Sigmoid colon (tissue), 7 donors: ENCODE results near the gene XYLT1. TPM values are rescaled to one million over a fixed set of nuclear protein-coding genes. Genes with fewer than 3 reads are reported as not detected.
A peak's percentile ranks its signal among the peaks of the same experiment; 100 is the strongest.

Experiments used
- DNase-seq: peaks from one replicate; pipeline ENCODE4 v3.0.0-alpha.2; 2019
- H3K27ac ChIP-seq, 4 donors: fragments of 200-600 bp; sonication (generic); one replicate each; pipeline ENCODE4 v1.5.1; 2016 to 2019; ENCODE audit warnings: mild to moderate bottlenecking in 1 of 4
- H3K27me3 ChIP-seq, 3 donors: fragments of 200-600 bp; sonication (generic); one replicate each; pipeline ENCODE4 v1.5.1; 2019; ENCODE audit warnings: mild to moderate bottlenecking in 1 of 3
- H3K36me3 ChIP-seq, 4 donors: fragments of 200-600 bp; sonication (generic); one replicate each; pipeline ENCODE4 v1.5.1; 2016 to 2019
- H3K4me1 ChIP-seq, 4 donors: fragments of 200-600 bp; sonication (generic); one replicate each; pipeline ENCODE4 v1.5.1; 2017 to 2019
- H3K4me3 ChIP-seq, 4 donors: fragments of 200-600 bp; sonication (generic); one replicate each; pipeline ENCODE4 v1.5.1; 2017 to 2019; ENCODE audit warnings: mild to moderate bottlenecking in 2 of 4, moderate library complexity in 1 of 4
- H3K9me3 ChIP-seq, 4 donors: fragments of 200-600 bp in 3 of 4; sonication (generic) in 3 of 4; one replicate each; pipeline versions ENCODE4 v1.5.1 to v1.6.1; 2013 to 2019
- EP300 ChIP-seq, 4 donors: sonication (generic); formaldehyde crosslinking; IDR thresholded peaks; one replicate each; pipeline ENCODE4 v1.6.1; 2017; ENCODE audit warnings: antibody characterized with exemption in 4 of 4
- POLR2A ChIP-seq, 2 donors: fragments of 450-650 bp; IDR thresholded peaks; one replicate each; pipeline ENCODE4 v1.6.1; 2016; ENCODE audit warnings: antibody characterized with exemption in 2 of 2, mild to moderate bottlenecking in 2 of 2, moderate library complexity in 2 of 2
- POLR2AphosphoS5 ChIP-seq, 4 donors: sonication (generic); formaldehyde crosslinking; IDR thresholded peaks; one replicate each; pipeline ENCODE4 v1.6.1; 2017; ENCODE audit warnings: antibody characterized with exemption in 4 of 4
- WGBS, 2 donors: extraction: QIAGEN DNeasy Blood & Tissue Kit; methylation state at CpG; one replicate each; pipeline ENCODE4 v1.1.7; 2013; 5-methylcytosine and 5-hydroxymethylcytosine counted together
- intact Hi-C: fragments of 100-400 bp; cut with DNase I; formaldehyde crosslinking; loops from one replicate; pipeline ENCODE4 v1.15.1; 2023
- polyA plus RNA-seq, 3 donors: library from polyadenylated mRNA; stranded (reverse); fragments of 200-250 nt; gene quantifications; one replicate each; pipeline ENCODE4 v1.2.3, GENCODE V29; 2013
- total RNA-seq, 4 donors: library from RNA; depleted of rRNA; stranded (reverse); fragments of >200 nt; gene quantifications; one replicate each; pipeline ENCODE4 v1.1.0, GENCODE V29; 2016
- TF ChIP-seq, protein P1 (sequence below), 4 experiments: fragments of 450-650 bp in 3 of 4; fragments of 200-600 bp in 1 of 4; IDR thresholded peaks; one replicate each; pipeline ENCODE4 v1.5.1; 2016 to 2019; ENCODE audit warnings: antibody characterized with exemption in 4 of 4, mild to moderate bottlenecking in 3 of 4, moderate library complexity in 2 of 4
- donor health status: healthy with polysubstance abuse.
- donor health status: Bipolar disorder and iron deficiency.
- donor health status: healthy.

The XYLT1 gene
- total and polyA plus RNA-seq, 7 donors: 0.60 to 33.2 (median 23.0) TPM

DNA sequence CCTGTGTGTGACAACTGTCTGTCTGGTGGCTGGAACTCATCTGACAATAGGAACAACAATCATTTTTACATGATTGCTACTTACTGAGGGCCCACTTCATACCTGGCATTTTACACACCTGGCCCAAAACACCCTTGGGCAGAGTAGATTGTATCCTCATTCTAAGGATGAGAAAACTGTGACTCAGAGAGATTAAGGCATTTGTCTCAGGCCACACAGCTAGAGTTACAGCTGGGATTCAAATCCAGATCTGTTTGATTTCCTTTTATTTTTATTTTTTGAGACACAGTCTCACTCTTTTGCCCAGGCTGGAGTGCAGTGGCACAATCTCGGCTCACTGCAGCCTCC is 242.1 kb downstream of the XYLT1 start:
- no peak overlapping the region for H3K27ac ChIP-seq
- H3K9me3 ChIP-seq: no peaks in the 10 kb centered on the region
- no peaks in the 10 kb centered on the region for H3K27me3 ChIP-seq
- H3K4me3 ChIP-seq: no peak overlapping the region
- no peak for DNase-seq
- H3K4me1 ChIP-seq: peaks cover 0 to 34% (median 27%) of the 10 kb centered on the region in 4 donors
- H3K36me3 ChIP-seq: no peaks in the 10 kb centered on the region
- 94% methylated on average over 1 of the region's 1 CpG for WGBS, 2 donors
- TF ChIP-seq POLR2A (IDR thresholded peaks at IDR 0.05) (no peak), EP300 (IDR thresholded peaks at IDR 0.05) (no peak), POLR2AphosphoS5 (IDR thresholded peaks at IDR 0.05) (no peak)
- TF ChIP-seq, protein P1, sequence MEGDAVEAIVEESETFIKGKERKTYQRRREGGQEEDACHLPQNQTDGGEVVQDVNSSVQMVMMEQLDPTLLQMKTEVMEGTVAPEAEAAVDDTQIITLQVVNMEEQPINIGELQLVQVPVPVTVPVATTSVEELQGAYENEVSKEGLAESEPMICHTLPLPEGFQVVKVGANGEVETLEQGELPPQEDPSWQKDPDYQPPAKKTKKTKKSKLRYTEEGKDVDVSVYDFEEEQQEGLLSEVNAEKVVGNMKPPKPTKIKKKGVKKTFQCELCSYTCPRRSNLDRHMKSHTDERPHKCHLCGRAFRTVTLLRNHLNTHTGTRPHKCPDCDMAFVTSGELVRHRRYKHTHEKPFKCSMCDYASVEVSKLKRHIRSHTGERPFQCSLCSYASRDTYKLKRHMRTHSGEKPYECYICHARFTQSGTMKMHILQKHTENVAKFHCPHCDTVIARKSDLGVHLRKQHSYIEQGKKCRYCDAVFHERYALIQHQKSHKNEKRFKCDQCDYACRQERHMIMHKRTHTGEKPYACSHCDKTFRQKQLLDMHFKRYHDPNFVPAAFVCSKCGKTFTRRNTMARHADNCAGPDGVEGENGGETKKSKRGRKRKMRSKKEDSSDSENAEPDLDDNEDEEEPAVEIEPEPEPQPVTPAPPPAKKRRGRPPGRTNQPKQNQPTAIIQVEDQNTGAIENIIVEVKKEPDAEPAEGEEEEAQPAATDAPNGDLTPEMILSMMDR (IDR thresholded peaks at IDR 0.05): no peak
- intact Hi-C loops: no loop called here

DNA sequence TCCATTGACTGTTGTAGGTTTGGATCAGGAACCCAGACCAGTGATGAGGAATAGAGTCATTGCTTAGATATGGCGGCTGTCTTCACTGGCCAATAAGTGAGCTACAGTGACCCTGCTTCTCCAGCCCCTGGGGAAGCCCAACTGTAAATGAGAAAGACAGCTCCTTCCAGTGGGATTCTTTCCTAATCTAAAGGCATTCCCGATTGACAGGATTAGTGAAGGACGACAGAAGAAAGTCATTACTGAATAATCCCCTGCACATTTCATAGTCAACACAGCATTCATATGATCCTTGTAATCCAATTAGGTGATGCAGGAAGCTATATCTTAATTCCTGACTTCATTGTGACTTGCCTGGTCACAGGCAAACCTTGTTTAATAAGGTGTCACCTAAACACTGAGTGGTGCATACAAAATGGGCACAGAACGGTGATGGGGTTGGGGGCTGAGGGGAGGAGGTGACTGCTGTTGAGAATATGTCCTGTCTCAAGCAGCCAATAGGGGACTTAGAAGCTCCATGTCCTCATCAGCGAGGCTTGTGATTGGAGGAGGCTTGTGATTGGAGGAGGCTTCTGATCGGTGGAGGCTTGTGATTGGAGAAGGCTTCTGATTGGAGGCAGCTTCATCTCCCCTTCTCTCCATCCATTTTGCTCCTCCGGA is 242.6 kb downstream of the XYLT1 start:
- no peaks in the 10 kb centered on the region for H3K36me3 ChIP-seq
- H3K9me3 ChIP-seq: no peaks in the 10 kb centered on the region
- 90 to 96% methylated on average over 7 of the region's 7 CpGs for WGBS, 2 donors
- peak overlapping the region in 1 of 4 donors; percentile 86 for H3K27ac ChIP-seq
- H3K27me3 ChIP-seq: no peaks in the 10 kb centered on the region
- H3K4me1 ChIP-seq: peaks cover 0 to 39% (median 33%) of the 10 kb centered on the region in 4 donors
- DNase-seq: no peak
- intact Hi-C loops: no loop called here
- H3K4me3 ChIP-seq: no peak overlapping the region
- TF ChIP-seq POLR2AphosphoS5 (IDR thresholded peaks at IDR 0.05) (no peak), POLR2A (IDR thresholded peaks at IDR 0.05) (no peak), EP300 (IDR thresholded peaks at IDR 0.05) (no peak)
- TF ChIP-seq, protein P1 (IDR thresholded peaks at IDR 0.05): no peak

DNA sequence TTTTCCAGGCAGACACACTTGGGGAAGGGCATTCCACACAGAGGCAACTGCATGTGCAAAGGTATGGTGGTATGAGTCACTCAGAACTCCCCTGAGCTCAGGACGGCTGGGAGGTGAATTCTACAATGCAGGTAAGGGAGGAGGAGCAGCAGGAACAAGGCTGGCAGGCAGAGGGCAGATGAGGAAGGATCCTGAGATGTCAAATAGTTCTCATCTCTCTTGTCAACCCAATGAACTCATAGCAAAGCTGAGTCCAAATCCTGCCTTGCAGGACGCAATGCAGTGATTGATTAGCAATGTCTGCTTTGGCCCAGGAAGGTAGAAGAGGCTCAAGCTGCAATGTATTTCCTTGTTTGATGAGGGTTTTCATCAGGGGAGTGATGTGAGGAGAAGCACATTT is 243.5 kb downstream of the XYLT1 start:
- DNase-seq: no peak
- H3K4me3 ChIP-seq: no peak overlapping the region
- H3K9me3 ChIP-seq: no peaks in the 10 kb centered on the region
- H3K4me1 ChIP-seq: peaks cover 0 to 46% (median 42%) of the 10 kb centered on the region in 4 donors
- peak overlapping the region in 3 of 4 donors; percentile 82 to 88 (median 86) for H3K27ac ChIP-seq
- WGBS, 2 donors: 53 to 76% methylated on average over 2 of the region's 2 CpGs
- TF ChIP-seq, protein P1 (IDR thresholded peaks at IDR 0.05): no peak
- TF ChIP-seq POLR2A (IDR thresholded peaks at IDR 0.05) (no peak), POLR2AphosphoS5 (IDR thresholded peaks at IDR 0.05) (no peak), EP300 (IDR thresholded peaks at IDR 0.05) (no peak)
- H3K36me3 ChIP-seq: no peaks in the 10 kb centered on the region
- no peaks in the 10 kb centered on the region for H3K27me3 ChIP-seq
- intact Hi-C loops: no loop called here

DNA sequence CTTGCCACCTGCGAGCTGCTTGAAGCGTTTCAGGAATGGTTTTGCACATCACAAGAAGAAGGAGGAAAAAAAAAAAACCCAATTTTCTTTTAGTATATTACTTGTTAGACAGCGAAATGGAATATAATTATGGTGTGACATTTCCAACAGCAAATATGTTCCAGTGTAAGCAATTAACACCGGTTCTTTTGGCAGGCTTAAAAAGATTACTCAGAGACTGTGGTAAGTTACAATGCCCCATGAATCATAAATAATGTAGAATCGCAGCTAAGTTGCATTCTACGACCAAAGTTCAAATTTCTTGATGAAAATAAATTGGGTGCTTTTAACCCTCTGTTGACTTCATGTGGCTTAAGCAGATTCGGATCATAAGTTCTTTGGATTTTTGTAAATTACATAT is 245.2 kb downstream of the XYLT1 start:
- Histone ChIP-seq H3K4me3 (no peak overlapping the region), H3K36me3 (no peaks in the 10 kb centered on the region), H3K27ac (peak overlapping the region; percentile 76 to 88 (median 84)), H3K27me3 (no peaks in the 10 kb centered on the region), H3K4me1 (peaks cover 0 to 50% (median 47%) of the 10 kb centered on the region in 4 donors), H3K9me3 (no peaks in the 10 kb centered on the region)
- no peak for DNase-seq
- intact Hi-C loops: loop anchor here (2.0 kb wide), 1 partner anchor 245 kb away; the partner anchor contains the start of gene XYLT1
- TF ChIP-seq, protein P1 (IDR thresholded peaks at IDR 0.05): no peak
- TF ChIP-seq POLR2AphosphoS5 (IDR thresholded peaks at IDR 0.05) (peak in 2 of 4 donors; percentile 17 to 43), EP300 (IDR thresholded peaks at IDR 0.05) (peak in 1 of 4 donors; percentile 23), POLR2A (IDR thresholded peaks at IDR 0.05) (no peak)
- 20 to 56% methylated on average over 7 of the region's 7 CpGs for WGBS, 2 donors
